Measurements from ENCODE around the gene TH.

TH gene

GRCh38 chr11:2204361-2205213 is 33.0 kb upstream of the TH start:
- no peak for DNase-seq (ENCODE audit: low read depth)
- no peak for TF ChIP-seq CTCF (IDR thresholded peaks at IDR 0.05; ENCODE audit: low read depth, low read length, missing control alignments)
- H3K4me3 ChIP-seq (ENCODE audit: low read depth, low read length), result no peak overlapping the region
- in situ Hi-C loops (cut with HindIII; ENCODE audit: low sequenced_read_pairs), result no loop called here

DNA sequence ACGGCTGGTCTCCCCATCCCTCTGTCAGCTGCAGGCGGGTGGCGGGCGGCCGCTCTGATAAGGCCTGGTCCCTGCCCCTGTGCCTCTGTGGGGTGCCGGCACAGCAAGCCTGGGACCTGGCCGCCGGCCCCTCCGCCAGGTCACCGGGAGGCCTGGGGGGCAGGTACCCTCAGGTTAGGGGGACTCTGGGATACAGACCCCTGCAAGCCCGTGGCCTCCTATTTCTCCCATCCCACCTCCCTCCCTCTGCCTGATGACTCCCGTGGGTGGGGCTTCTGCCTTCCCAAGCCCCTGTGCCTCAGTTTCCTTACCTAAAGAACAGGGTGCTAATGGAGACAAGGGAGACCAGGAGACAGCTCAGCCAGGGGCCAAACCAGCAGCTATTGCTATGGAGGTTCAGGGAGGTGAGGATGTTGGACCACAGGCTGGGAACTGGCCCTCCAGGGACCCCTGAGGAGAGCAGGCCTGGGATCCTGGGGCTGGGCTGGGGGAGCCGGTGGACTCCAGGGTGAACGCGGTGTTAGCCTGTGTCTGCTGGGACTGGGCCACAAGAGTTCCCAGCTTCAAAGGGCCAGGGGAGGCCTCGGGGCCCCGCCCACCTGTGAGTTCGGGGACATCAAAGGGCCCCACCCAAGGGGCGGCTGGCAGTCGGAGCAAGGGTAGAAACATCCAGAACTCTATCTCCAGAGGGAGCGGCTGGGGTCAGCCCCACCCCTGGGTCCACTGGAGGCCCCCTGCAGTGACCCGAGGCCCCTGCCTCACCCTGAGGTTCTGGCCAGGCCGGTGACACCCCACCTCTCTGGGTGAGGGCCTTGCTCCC is 32.0 kb upstream of the TH start:
- in situ Hi-C loops (cut with HindIII; ENCODE audit: low sequenced_read_pairs), result no loop called here
- no peak for TF ChIP-seq CTCF (IDR thresholded peaks at IDR 0.05; ENCODE audit: low read depth, low read length, missing control alignments)
- DNase-seq (ENCODE audit: low read depth), result no peak
- no peak overlapping the region for H3K4me3 ChIP-seq (ENCODE audit: low read depth, low read length)

- no peak overlapping the region for H3K4me3 ChIP-seq (ENCODE audit: low read depth, low read length)
- in situ Hi-C loops (cut with HindIII; ENCODE audit: low sequenced_read_pairs), result no loop called here
- no peak for DNase-seq (ENCODE audit: low read depth)
- no peak for TF ChIP-seq CTCF (IDR thresholded peaks at IDR 0.05; ENCODE audit: low read depth, low read length, missing control alignments)
Measured at GRCh38 chr11:2202900-2203439, 31.4 kb upstream of the TH start.

DNA sequence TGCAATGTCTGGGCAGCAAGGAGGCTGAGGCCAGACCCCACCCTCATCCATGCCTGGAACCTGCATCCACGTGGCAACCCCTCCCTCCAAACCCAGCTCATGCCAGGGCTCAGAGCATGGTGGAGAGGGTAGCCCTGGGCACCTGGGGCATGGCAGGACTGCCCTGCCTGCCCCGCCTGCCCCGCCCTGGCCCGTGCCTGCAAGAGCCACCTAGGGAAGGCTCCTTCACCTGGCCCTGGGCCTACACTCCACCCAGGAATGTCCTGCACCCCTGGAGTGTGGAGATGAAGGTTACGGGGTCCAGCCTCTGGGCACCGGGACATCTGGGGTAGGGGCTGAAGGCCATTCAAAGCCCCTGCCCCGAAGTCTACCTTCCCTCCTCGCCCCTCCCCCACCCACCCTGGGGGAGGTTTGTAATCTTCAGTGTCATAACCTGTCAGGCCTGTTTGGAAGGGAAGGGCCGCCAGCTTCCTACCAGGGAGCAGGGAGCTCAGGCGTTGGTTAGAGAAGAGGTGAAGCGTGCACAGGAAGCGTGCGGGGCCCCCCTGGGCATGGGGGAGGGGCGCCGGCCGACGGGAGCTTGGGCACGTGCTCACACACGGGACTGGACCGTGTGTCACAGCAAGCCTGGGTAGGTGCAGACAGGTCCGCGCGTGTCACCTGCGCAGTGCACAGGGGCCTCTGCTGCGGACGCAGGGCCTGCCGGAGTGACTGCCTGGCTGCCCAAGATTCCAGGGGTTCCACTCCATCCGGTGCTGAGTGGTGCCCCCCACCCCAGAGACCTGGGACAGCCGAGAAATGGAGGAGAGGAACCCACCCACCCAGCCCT is 30.7 kb upstream of the TH start:
- no peak overlapping the region for H3K4me3 ChIP-seq (ENCODE audit: low read depth, low read length)
- no peak for DNase-seq (ENCODE audit: low read depth)
- in situ Hi-C loops (cut with HindIII; ENCODE audit: low sequenced_read_pairs), result no loop called here
- TF ChIP-seq CTCF (IDR thresholded peaks at IDR 0.05; ENCODE audit: low read depth, low read length, missing control alignments), result no peak

GRCh38 chr11:2201542-2201941 is 29.9 kb upstream of the TH start:
- no peak for DNase-seq (ENCODE audit: low read depth)
- TF ChIP-seq CTCF (IDR thresholded peaks at IDR 0.05; ENCODE audit: low read depth, low read length, missing control alignments), result no peak
- no peak overlapping the region for H3K4me3 ChIP-seq (ENCODE audit: low read depth, low read length)
- in situ Hi-C loops (cut with HindIII; ENCODE audit: low sequenced_read_pairs), result no loop called here

All from astrocyte of the cerebellum (primary cell).